ENCODE results near the gene STXBP6.

Gene STXBP6

DNA sequence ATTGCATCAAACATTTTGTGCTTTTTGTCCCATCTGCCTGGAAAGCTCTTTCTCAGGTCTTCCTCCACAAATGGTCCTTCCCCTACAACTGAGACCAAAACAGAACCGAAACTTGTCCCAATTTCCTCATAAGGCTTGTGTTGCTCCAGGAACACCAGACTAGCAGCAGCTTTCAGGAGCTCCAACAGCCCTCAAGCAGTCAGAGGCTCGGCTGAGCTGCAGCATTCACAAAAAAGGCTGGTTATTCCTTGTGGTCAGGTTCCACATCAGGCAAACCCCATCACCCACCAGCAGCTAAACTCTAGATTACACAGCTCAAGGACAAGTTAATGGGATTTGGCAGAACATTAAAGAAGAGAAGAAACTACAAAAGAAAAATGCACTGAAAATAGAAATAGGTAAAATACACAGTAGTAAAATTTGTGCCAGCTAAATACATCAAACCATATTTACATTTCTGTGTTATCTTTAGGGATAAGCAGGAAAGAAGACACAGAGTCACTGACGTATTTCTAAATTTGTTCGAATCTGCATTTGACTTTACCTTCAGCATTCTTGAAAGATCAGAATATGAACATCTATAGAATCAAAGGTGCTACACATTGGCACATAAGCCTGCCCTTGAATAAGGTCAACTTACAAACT is 141.2 kb downstream of the STXBP6 start:
- Mint-ChIP-seq H3K4me3 (no peak overlapping the region), H3K27me3 (peaks cover 0 to 6% of the 10 kb centered on the region in 2 donors), H3K27ac (no peak overlapping the region), H3K9me3 (no peaks in the 10 kb centered on the region), H3K4me1 (no peaks in the 10 kb centered on the region), H3K36me3 (no peaks in the 10 kb centered on the region)
- ATAC-seq (replicated peaks) = no peak
- no peak for DNase-seq

- DNase-seq (no peak), ATAC-seq (replicated peaks) (no peak)
- Mint-ChIP-seq H3K9me3 (no peaks in the 10 kb centered on the region), H3K4me3 (no peak overlapping the region), H3K27me3 (peaks cover 6 to 9% of the 10 kb centered on the region in 2 donors), H3K36me3 (no peaks in the 10 kb centered on the region), H3K4me1 (no peaks in the 10 kb centered on the region), H3K27ac (no peak overlapping the region)
These were observed 145.4 kb downstream of the STXBP6 start for GRCh38 chr14:24904533-24904932.

DNA sequence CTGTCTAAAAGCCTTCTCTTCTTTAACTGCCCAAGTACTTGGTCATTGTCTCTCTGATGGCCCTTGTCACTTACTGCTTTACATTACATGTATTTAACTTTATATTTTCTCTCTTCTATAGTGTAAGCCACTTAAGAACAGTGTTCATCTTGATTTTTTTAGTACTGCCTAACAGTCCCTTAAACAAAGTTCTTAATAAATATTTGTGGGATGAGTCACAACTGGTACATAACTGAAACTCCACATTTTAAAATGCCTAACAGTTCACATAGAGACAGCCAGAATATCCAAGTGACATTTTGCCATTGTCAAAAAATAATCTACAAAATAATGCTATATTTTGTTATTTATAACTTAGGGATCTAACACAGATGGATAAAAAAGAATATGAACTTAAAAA is 146.6 kb downstream of the STXBP6 start:
- ATAC-seq (replicated peaks) = no peak
- Mint-ChIP-seq H3K36me3 (no peaks in the 10 kb centered on the region), H3K27ac (no peak overlapping the region), H3K4me1 (no peaks in the 10 kb centered on the region), H3K9me3 (no peaks in the 10 kb centered on the region), H3K27me3 (peaks cover 6 to 9% of the 10 kb centered on the region in 2 donors), H3K4me3 (no peak overlapping the region)
- DNase-seq = no peak

- ATAC-seq (replicated peaks) (no peak), DNase-seq (no peak)
- no peak overlapping the region for H3K4me3 Mint-ChIP-seq
- H3K4me1 Mint-ChIP-seq = no peaks in the 10 kb centered on the region
- no peaks in the 10 kb centered on the region for H3K36me3 Mint-ChIP-seq
- H3K9me3 Mint-ChIP-seq = no peaks in the 10 kb centered on the region
- H3K27me3 Mint-ChIP-seq = peaks cover 6 to 8% of the 10 kb centered on the region in 2 donors
- no peak overlapping the region for H3K27ac Mint-ChIP-seq
These were observed 149.5 kb downstream of the STXBP6 start for GRCh38 chr14:24900269-24901100.

- Mint-ChIP-seq H3K4me1 (no peaks in the 10 kb centered on the region), H3K27me3 (peaks cover 6 to 8% of the 10 kb centered on the region in 2 donors), H3K36me3 (no peaks in the 10 kb centered on the region), H3K27ac (no peak overlapping the region), H3K4me3 (no peak overlapping the region), H3K9me3 (no peaks in the 10 kb centered on the region)
- ATAC-seq (replicated peaks) (no peak), DNase-seq (no peak)
These were observed 152.2 kb downstream of the STXBP6 start for GRCh38 chr14:24897793-24898192.

DNA sequence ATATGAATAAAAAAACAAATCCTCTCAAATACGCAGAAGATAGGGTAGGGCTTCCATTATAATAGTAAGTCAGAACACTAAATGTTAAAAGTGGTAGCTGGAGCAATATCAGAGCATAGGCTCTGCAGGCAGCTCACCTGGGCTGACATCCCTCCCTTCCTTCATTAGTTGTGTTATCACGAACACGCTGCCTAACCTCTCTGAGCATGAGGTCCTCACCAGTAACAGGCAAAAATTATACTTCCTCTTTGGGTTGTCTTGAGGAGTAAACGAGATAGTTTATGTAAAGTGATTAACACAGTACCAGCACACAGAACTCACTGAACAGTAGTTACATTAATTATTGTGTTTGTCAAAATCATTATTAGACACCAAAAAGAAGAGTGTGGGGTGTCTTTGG is 154.3 kb downstream of the STXBP6 start:
- no peaks in the 10 kb centered on the region for H3K36me3 Mint-ChIP-seq
- H3K27me3 Mint-ChIP-seq = peaks cover 4 to 5% of the 10 kb centered on the region in 2 donors
- H3K4me1 Mint-ChIP-seq = no peaks in the 10 kb centered on the region
- ATAC-seq (replicated peaks) (no peak), DNase-seq (no peak)
- H3K9me3 Mint-ChIP-seq = peaks cover 4% of the 10 kb centered on the region in 2 donors
- no peak overlapping the region for H3K4me3 Mint-ChIP-seq
- no peak overlapping the region for H3K27ac Mint-ChIP-seq

DNA sequence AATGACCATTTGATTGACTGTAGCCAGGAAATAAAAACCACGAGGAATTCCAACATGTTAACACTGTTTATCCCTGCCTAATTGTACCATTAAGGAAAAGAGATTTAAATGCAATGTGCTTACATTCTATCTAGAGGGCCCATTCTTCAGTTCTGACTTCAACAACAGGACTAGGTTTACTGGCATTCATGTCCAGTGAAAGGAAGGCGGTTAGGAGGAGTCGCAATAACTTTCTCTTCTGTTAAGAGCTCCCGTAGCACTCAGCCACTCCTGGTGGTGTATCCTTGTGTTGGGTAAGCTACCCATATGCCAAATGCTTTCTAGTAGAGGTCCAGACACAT is 154.7 kb downstream of the STXBP6 start:
- H3K27ac Mint-ChIP-seq = no peak overlapping the region
- no peaks in the 10 kb centered on the region for H3K36me3 Mint-ChIP-seq
- DNase-seq (no peak), ATAC-seq (replicated peaks) (no peak)
- peaks cover under 1 to 5% of the 10 kb centered on the region in 2 donors for H3K27me3 Mint-ChIP-seq
- no peak overlapping the region for H3K4me3 Mint-ChIP-seq
- H3K9me3 Mint-ChIP-seq = peaks cover 4 to 6% of the 10 kb centered on the region in 2 donors
- H3K4me1 Mint-ChIP-seq = no peaks in the 10 kb centered on the region

DNA sequence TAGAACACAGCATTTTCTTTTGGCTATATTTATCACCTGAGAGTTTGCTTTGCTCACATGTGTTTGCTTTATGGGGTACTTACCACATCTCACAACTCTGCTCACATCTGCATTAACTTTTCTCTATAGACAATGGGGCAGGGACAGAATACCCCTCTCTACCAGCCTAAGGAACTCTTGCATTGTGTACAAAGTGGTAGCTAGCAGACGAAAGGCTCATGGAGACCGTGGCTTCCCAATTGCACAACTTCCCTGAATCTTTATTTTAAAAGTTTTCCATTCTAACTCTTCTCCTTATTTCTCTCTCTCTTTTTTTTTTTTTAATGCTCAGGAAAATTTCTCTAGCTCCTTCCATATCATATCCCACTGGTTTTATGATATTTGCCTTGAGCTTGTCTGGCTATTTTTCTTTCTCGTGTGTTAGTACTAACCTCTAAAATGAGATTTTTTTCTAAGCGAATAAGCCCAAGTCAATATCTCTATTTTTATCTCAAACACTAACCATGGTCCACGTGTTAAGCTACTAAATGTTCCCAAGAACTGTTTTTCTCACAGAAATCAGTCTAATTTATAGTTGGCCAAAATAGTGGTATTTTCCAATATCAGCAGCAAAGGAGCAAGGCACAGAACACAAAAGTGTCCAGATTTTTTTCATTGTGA is 155.2 kb downstream of the STXBP6 start:
- no peaks in the 10 kb centered on the region for H3K4me1 Mint-ChIP-seq
- H3K9me3 Mint-ChIP-seq = peaks cover 7 to 10% of the 10 kb centered on the region in 2 donors
- peaks cover 0 to 9% of the 10 kb centered on the region in 2 donors for H3K27me3 Mint-ChIP-seq
- no peak overlapping the region for H3K27ac Mint-ChIP-seq
- ATAC-seq (replicated peaks) (no peak), DNase-seq (no peak)
- no peaks in the 10 kb centered on the region for H3K36me3 Mint-ChIP-seq
- H3K4me3 Mint-ChIP-seq = no peak overlapping the region

DNA sequence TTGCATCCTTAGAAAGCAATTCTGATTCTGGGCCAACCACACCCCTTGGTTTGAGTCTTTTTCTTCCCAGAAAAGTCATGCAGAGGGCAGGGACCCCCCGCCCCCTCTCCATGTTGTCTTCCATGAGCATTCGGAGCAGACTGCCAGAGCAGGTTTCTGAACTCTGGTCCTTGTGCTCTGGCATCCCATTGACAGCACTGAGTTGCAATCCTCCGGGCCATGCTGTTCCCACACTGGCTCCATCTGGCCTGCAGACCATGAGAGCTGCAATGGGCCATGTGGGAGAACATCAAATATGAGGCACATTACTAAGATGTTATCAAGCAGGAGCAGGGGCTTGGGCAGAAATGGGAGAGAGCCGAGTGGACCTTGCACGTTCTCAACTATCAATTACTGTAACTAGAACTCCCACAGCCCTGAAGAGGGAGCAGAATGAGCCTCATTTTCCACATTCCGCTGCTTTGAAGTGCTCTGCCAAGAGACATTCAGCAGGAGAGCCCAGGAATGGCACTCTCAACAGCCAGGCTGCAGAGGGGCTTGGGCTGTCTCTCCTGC is 157.4 kb downstream of the STXBP6 start:
- ATAC-seq (replicated peaks) = no peak
- no peak for DNase-seq
- Mint-ChIP-seq H3K4me3 (no peak overlapping the region), H3K4me1 (no peaks in the 10 kb centered on the region), H3K36me3 (no peaks in the 10 kb centered on the region), H3K9me3 (peaks cover 14 to 16% of the 10 kb centered on the region in 2 donors), H3K27ac (no peak overlapping the region), H3K27me3 (peaks cover 13 to 17% of the 10 kb centered on the region in 2 donors)

- peaks cover 14 to 16% of the 10 kb centered on the region in 2 donors for H3K9me3 Mint-ChIP-seq
- H3K4me3 Mint-ChIP-seq = no peak overlapping the region
- no peaks in the 10 kb centered on the region for H3K4me1 Mint-ChIP-seq
- DNase-seq (no peak), ATAC-seq (replicated peaks) (no peak)
- no peak overlapping the region for H3K27ac Mint-ChIP-seq
- no peaks in the 10 kb centered on the region for H3K36me3 Mint-ChIP-seq
- H3K27me3 Mint-ChIP-seq = peaks cover 13 to 21% of the 10 kb centered on the region in 2 donors
These were observed 157.9 kb downstream of the STXBP6 start for GRCh38 chr14:24891987-24892496.

GRCh38 chr14:24890716-24891115 is 159.2 kb downstream of the STXBP6 start:
- H3K4me3 Mint-ChIP-seq = no peak overlapping the region
- no peak for ATAC-seq (replicated peaks)
- no peak for DNase-seq
- H3K9me3 Mint-ChIP-seq = peaks cover 14 to 16% of the 10 kb centered on the region in 2 donors
- H3K36me3 Mint-ChIP-seq = no peaks in the 10 kb centered on the region
- H3K4me1 Mint-ChIP-seq = no peaks in the 10 kb centered on the region
- H3K27me3 Mint-ChIP-seq = peaks cover 13 to 16% of the 10 kb centered on the region in 2 donors
- H3K27ac Mint-ChIP-seq = no peak overlapping the region

DNA sequence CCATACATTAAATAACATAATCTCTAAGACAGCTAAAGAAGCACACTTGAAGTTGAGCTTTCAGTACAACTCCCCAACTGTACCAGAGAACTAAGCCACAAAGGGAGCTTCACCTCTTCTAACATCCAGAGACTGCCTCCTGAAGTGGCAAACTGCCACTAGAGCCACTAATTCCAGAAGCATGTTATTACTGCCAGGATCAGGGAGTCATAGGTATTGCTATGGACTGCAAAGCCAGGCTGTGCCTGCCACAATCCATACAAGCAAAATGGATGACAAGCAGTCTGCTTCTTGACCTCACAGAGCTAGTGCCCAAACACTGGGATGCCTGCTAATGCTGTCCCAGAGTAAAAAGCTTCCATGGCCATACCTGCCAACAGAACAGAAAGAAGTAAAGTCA is 160.1 kb downstream of the STXBP6 start:
- Mint-ChIP-seq H3K27me3 (peaks cover 13 to 16% of the 10 kb centered on the region in 2 donors), H3K4me1 (no peaks in the 10 kb centered on the region)

DNA sequence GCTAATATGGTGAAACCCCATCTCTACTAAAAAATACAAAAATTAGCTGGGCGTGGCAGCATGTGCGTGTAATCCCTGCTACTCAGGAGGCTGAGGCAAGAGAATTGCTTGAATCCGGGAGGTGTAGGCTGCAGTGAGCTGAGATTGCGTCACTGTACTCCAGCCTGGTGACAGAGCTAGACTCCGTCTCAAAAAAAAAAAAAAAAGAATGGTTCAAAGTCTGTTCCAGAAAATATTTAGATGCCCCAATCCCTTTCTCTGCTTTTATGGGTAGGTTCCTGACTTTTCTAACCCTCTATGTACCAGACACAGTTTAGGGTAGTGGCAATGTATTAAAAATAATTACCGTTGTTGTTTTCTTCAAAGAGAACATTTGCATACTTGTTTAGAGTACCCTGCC is 161.4 kb downstream of the STXBP6 start:
- ATAC-seq (replicated peaks) (no peak), DNase-seq (no peak)
- Mint-ChIP-seq H3K4me1 (no peaks in the 10 kb centered on the region), H3K9me3 (peaks cover 14 to 16% of the 10 kb centered on the region in 2 donors), H3K27ac (no peak overlapping the region), H3K4me3 (no peak overlapping the region), H3K36me3 (no peaks in the 10 kb centered on the region), H3K27me3 (peaks cover 13 to 16% of the 10 kb centered on the region in 2 donors)

More for the DNA sequence above, 160.1 kb downstream of the STXBP6 start:
- Mint-ChIP-seq H3K36me3 (no peaks in the 10 kb centered on the region), H3K9me3 (peaks cover 14 to 16% of the 10 kb centered on the region in 2 donors), H3K4me3 (no peak overlapping the region), H3K27ac (no peak overlapping the region)
- no peak for ATAC-seq (replicated peaks)
- DNase-seq = no peak

GRCh38 chr14:24887623-24888304 is 162.2 kb downstream of the STXBP6 start:
- H3K27ac Mint-ChIP-seq = no peak overlapping the region
- no peaks in the 10 kb centered on the region for H3K36me3 Mint-ChIP-seq
- peaks cover 13 to 16% of the 10 kb centered on the region in 2 donors for H3K27me3 Mint-ChIP-seq
- H3K9me3 Mint-ChIP-seq = peaks cover 14 to 16% of the 10 kb centered on the region in 2 donors
- no peak overlapping the region for H3K4me3 Mint-ChIP-seq
- no peaks in the 10 kb centered on the region for H3K4me1 Mint-ChIP-seq
- ATAC-seq (replicated peaks) = no peak
- DNase-seq = no peak
